SK-N-SH (cell line): ENCODE measurements around the gene KCNV2. TPM values are rescaled to one million over a fixed set of nuclear protein-coding genes. Genes with fewer than 3 reads are reported as not detected.

Experiments used
- CTCF ChIA-PET: fragments of 300-600, 350-600 bp; formaldehyde crosslinking; extraction: SDS; loops from one replicate; lab custom pipeline; 2021; lab: Yijun Ruan, JAX
- POLR2A ChIA-PET: fragments of 350-600 bp; sonication (Branson Sonifier 250); formaldehyde crosslinking; extraction: SDS; loops from one replicate; lab custom pipeline; 2020; ENCODE audit warnings: antibody characterized with exemption, inconsistent platforms; lab: Yijun Ruan, JAX
- DNase-seq: peaks from one replicate; pipeline ENCODE4 v3.0.0; 2012
- H2AFZ ChIP-seq: fragments of 200-600 bp; sonication (generic); 2 replicates; pipeline ENCODE4 v1.8.1; 2016; ENCODE audit warnings: antibody characterized with exemption, mild to moderate bottlenecking, low read depth
- H3F3A ChIP-seq: fragments of 200-600 bp; sonication (generic); replicated peaks from 2 replicates; pipeline ENCODE3; 2016; ENCODE audit warnings: antibody characterized with exemption, mild to moderate bottlenecking; ENCODE audit not compliant: insufficient read depth
- H3K27ac ChIP-seq, 2 experiments: fragments of 200-500 bp in 1 of 2; fragments of 200-600 bp in 1 of 2; sonication (Bioruptor generic) in 1 of 2; sonication (generic), shearing (Covaris generic) in 1 of 2; 2 replicates each; pipeline versions ENCODE4 v1.5.1 to v1.6.1; 2014 to 2016; ENCODE audit warnings: low read depth in 2 of 2, inconsistent platforms in 1 of 2, low read length in 1 of 2, mild to moderate bottlenecking in 1 of 2, mixed read lengths in 1 of 2
- H3K27me3 ChIP-seq: fragments of 200-600 bp; sonication (generic), shearing (Covaris generic); 2 replicates; pipeline ENCODE4 v1.6.1; 2016; ENCODE audit warnings: mixed run types; ENCODE audit not compliant: insufficient read depth
- H3K36me3 ChIP-seq, 2 experiments: fragments of 200-500 bp in 1 of 2; fragments of 200-600 bp in 1 of 2; sonication (Bioruptor generic) in 1 of 2; sonication (generic) in 1 of 2; replicated peaks in 1 of 2; 2 replicates each; pipeline versions ENCODE3 to v1.5.1; 2014 to 2016; ENCODE audit warnings: low read length in 1 of 2, mild to moderate bottlenecking in 1 of 2; ENCODE audit not compliant: insufficient read depth in 2 of 2, control insufficient read depth in 1 of 2
- H3K4me1 ChIP-seq, 2 experiments: fragments of 200-500 bp in 1 of 2; fragments of 200-600 bp in 1 of 2; sonication (Bioruptor generic) in 1 of 2; sonication (generic), shearing (Covaris generic) in 1 of 2; 2 replicates each; pipeline versions ENCODE4 v1.5.1 to v1.6.1; 2014 to 2016; ENCODE audit warnings: low read depth in 1 of 2, low read length in 1 of 2, mixed run types in 1 of 2; ENCODE audit not compliant: insufficient read depth in 2 of 2, control insufficient read depth in 1 of 2
- H3K4me2 ChIP-seq: fragments of 200-600 bp; sonication (generic), shearing (Covaris generic); 2 replicates; pipeline ENCODE4 v1.6.1; 2017; ENCODE audit warnings: mixed run types
- H3K4me3 ChIP-seq, 2 experiments: fragments of 200-500 bp in 1 of 2; fragments of 200-600 bp in 1 of 2; sonication (Bioruptor generic) in 1 of 2; sonication (generic), shearing (Covaris generic) in 1 of 2; 2 replicates each; pipeline versions ENCODE4 v1.5.1 to v1.8.1; 2014 to 2016; ENCODE audit warnings: low read depth in 2 of 2, inconsistent platforms in 1 of 2, low read length in 1 of 2, mild to moderate bottlenecking in 1 of 2, mixed read lengths in 1 of 2, moderate library complexity in 1 of 2
- H3K79me2 ChIP-seq: fragments of 200-600 bp; sonication (generic); 2 replicates; pipeline ENCODE4 v1.8.1; 2017; ENCODE audit warnings: mild to moderate bottlenecking; ENCODE audit not compliant: insufficient read depth
- H3K9ac ChIP-seq: fragments of 200-600 bp; sonication (generic); 2 replicates; pipeline ENCODE4 v1.6.1; 2017; ENCODE audit warnings: mixed run types
- H3K9me2 ChIP-seq: fragments of 200-600 bp; sonication (generic); 2 replicates; pipeline ENCODE4 v1.6.1; 2017; ENCODE audit warnings: mixed run types
- H3K9me3 ChIP-seq: fragments of 200-600 bp; sonication (generic); 2 replicates; pipeline ENCODE4 v1.6.1; 2017; ENCODE audit warnings: mixed run types, mild to moderate bottlenecking, moderate library complexity
- H4K20me1 ChIP-seq: fragments of 200-600 bp; sonication (generic); 2 replicates; pipeline ENCODE4 v1.6.1; 2017; ENCODE audit warnings: mild to moderate bottlenecking, mixed run types; ENCODE audit not compliant: insufficient read depth
- GABPA ChIP-seq: IDR thresholded peaks from 2 replicates; pipeline ENCODE4 v1.4.0; 2012; ENCODE audit warnings: low read depth, mild to moderate bottlenecking
- GATA2 ChIP-seq: sonication (generic); formaldehyde crosslinking; IDR thresholded peaks from 2 replicates; pipeline ENCODE4 v1.5.0; 2020; ENCODE audit warnings: mild to moderate bottlenecking, missing genetic modification reagents
- NFIC ChIP-seq: IDR thresholded peaks from 2 replicates; pipeline ENCODE4 v1.4.0; 2012; ENCODE audit warnings: borderline replicate concordance
- NRF1 ChIP-seq: IDR thresholded peaks from 2 replicates; pipeline ENCODE4 v1.6.1; 2012; ENCODE audit warnings: low read depth, mild to moderate bottlenecking, low read length
- POLR2AphosphoS5 ChIP-seq: IDR thresholded peaks from 2 replicates; pipeline ENCODE4 v1.6.1; 2012; ENCODE audit warnings: low read depth, low read length
- RFX5 ChIP-seq: IDR thresholded peaks from 2 replicates; pipeline ENCODE4 v1.6.1; 2012; ENCODE audit warnings: mild to moderate bottlenecking, improper control_type of control experiment, low read length
- SIN3A ChIP-seq: IDR thresholded peaks from 2 replicates; pipeline ENCODE4 v1.6.1; 2012; ENCODE audit warnings: low read depth, mild to moderate bottlenecking, low read length, moderate library complexity, borderline replicate concordance
- USF2 ChIP-seq: fragments of 150-350 bp; IDR thresholded peaks from 2 replicates; pipeline ENCODE4 v1.6.1; 2017; ENCODE audit warnings: antibody characterized with exemption, low read length, low read depth, borderline replicate concordance
- WGBS: methylation state at CpG from one replicate; pipeline ENCODE4 v1.1.6; 2017; ENCODE audit warnings: low lambda C conversion rate; 5-methylcytosine and 5-hydroxymethylcytosine counted together
- polyA plus RNA-seq, 3 experiments: library from polyadenylated mRNA; depleted of rRNA; stranded (reverse); fragments of >200 nt; gene quantifications; 2 replicates each; pipeline ENCODE4 v1.2.3, GENCODE V29; 2012

Gene KCNV2
- polyA plus RNA-seq, 1 of the 3 experiments (the other 2 are of a cell fraction) = not detected

- Histone ChIP-seq H3K9ac (no peak overlapping the region), H3K4me3 (no peak overlapping the region), H3K27me3 (no peaks in the 10 kb centered on the region), H3K79me2 (no peaks in the 10 kb centered on the region), H3K9me2 (no peaks in the 10 kb centered on the region), H4K20me1 (no peaks in the 10 kb centered on the region), H3K9me3 (no peaks in the 10 kb centered on the region), H2AFZ (no peak overlapping the region), H3K36me3 (peaks cover 0 to 6% of the 10 kb centered on the region in 2 experiments), H3F3A (no peaks in the 10 kb centered on the region), H3K27ac (no peak overlapping the region), H3K4me1 (peaks cover 0 to 10% of the 10 kb centered on the region in 2 experiments; a peak in 2 of 4 replicates), H3K4me2 (no peak overlapping the region)
- WGBS = 95% methylated on average over 7 of the region's 7 CpGs
- no peak for TF ChIP-seq RFX5
- TF ChIP-seq POLR2AphosphoS5 = no peak
- TF ChIP-seq GABPA = no peak
- no peak for TF ChIP-seq USF2
- POLR2A ChIA-PET = no interaction called here
- CTCF ChIA-PET = interaction anchor here (2.1 to 3.2 kb wide), 2 partner anchors 10 to 14 kb away, joined by 5 to 30 read pairs; no protein-coding TSS in a partner anchor
- DNase-seq = no peak
Measured at GRCh38 chr9:2742214-2742613, 24.9 kb downstream of the KCNV2 start.

GRCh38 chr9:2743937-2744529 lies 26.7 kb downstream of the KCNV2 start:
- 91% methylated on average over 4 of the region's 5 CpGs for WGBS

GRCh38 chr9:2745560-2746380 lies 28.5 kb downstream of the KCNV2 start:
- peak; percentile 41 for DNase-seq
- H3K36me3 ChIP-seq = peaks cover 2 to 4% of the 10 kb centered on the region in 2 experiments
- H3K27ac ChIP-seq = peak overlapping the region in 1 of 2 experiments; percentile 34; a peak in 1 of 4 replicates
- no peak overlapping the region for H3K4me3 ChIP-seq
- no peaks in the 10 kb centered on the region for H3K9me2 ChIP-seq
- 50% methylated on average over 9 of the region's 9 CpGs for WGBS
- no peaks in the 10 kb centered on the region for H3K9me3 ChIP-seq
- no peak overlapping the region for H3K9ac ChIP-seq
- H3K4me2 ChIP-seq = no peak overlapping the region
- H3K4me1 ChIP-seq = peaks cover 0 to 10% of the 10 kb centered on the region in 2 experiments; a peak in 2 of 4 replicates
- TF ChIP-seq GATA2 (peak; percentile 61), NFIC (no peak)
- no peaks in the 10 kb centered on the region for H3K27me3 ChIP-seq
- ChIA-PET CTCF (interaction anchor here (3.3 kb wide), 1 partner anchor 18 kb away, joined by 13 read pairs; no protein-coding TSS in a partner anchor), POLR2A (no interaction called here)
- no peaks in the 10 kb centered on the region for H4K20me1 ChIP-seq
- H2AFZ ChIP-seq = no peak overlapping the region
- no peaks in the 10 kb centered on the region for H3K79me2 ChIP-seq
- H3F3A ChIP-seq = no peaks in the 10 kb centered on the region

More at GRCh38 chr9:2743937-2744529, 26.7 kb downstream of the KCNV2 start:
- Histone ChIP-seq H3K27ac (no peak overlapping the region), H3K4me1 (peaks cover 0 to 10% of the 10 kb centered on the region in 2 experiments; a peak in 2 of 4 replicates), H3K9me2 (no peaks in the 10 kb centered on the region), H3K9me3 (no peaks in the 10 kb centered on the region), H3K4me2 (no peak overlapping the region), H3K4me3 (no peak overlapping the region), H2AFZ (no peak overlapping the region), H4K20me1 (no peaks in the 10 kb centered on the region)
- DNase-seq = no peak
- TF ChIP-seq SIN3A (no peak), NRF1 (no peak)
- TF ChIP-seq, all 33 proteins: peak for 0
- Histone ChIP-seq H3K36me3 (peaks cover 0 to 6% of the 10 kb centered on the region in 2 experiments), H3K9ac (no peak overlapping the region), H3K27me3 (no peaks in the 10 kb centered on the region), H3F3A (no peaks in the 10 kb centered on the region), H3K79me2 (no peaks in the 10 kb centered on the region)
- POLR2A ChIA-PET = no interaction called here
- CTCF ChIA-PET = interaction anchor here (2.1 to 3.3 kb wide), 2 partner anchors 12 to 16 kb away, joined by 5 to 13 read pairs; no protein-coding TSS in a partner anchor
